IgD-negative memory B cell (primary cell): Measurements from ENCODE around the gene PTPRH. TPM values are rescaled to one million over a fixed set of nuclear protein-coding genes. Genes with fewer than 3 reads are reported as not detected.
A peak's percentile ranks its signal among the peaks of the same experiment; 100 is the strongest.

Source experiments
- H3K27ac Mint-ChIP-seq, 3 donors: one replicate each; pipeline ENCODE4 v1.8.0; 2020 to 2022; ENCODE audit warnings: mild to moderate bottlenecking in 3 of 3, mixed read lengths in 3 of 3, moderate library complexity in 1 of 3
- H3K27me3 Mint-ChIP-seq: one replicate; pipeline ENCODE4 v1.8.0; 2021; ENCODE audit warnings: mixed read lengths
- H3K36me3 Mint-ChIP-seq: one replicate; pipeline ENCODE4 v1.8.0; 2020; ENCODE audit warnings: mild to moderate bottlenecking, mixed read lengths
- H3K4me1 Mint-ChIP-seq, 3 donors: one replicate each; pipeline ENCODE4 v1.8.0; 2020 to 2022; ENCODE audit warnings: mixed read lengths in 3 of 3, mild to moderate bottlenecking in 1 of 3
- H3K4me3 Mint-ChIP-seq, 4 donors: one replicate each; pipeline ENCODE4 v1.8.0; 2020 to 2022; ENCODE audit warnings: mild to moderate bottlenecking in 4 of 4, mixed read lengths in 4 of 4, moderate library complexity in 3 of 4
- H3K9me3 Mint-ChIP-seq, 3 donors: one replicate each; pipeline ENCODE4 v1.8.0; 2020 to 2021; ENCODE audit warnings: mixed read lengths in 3 of 3, mild to moderate bottlenecking in 1 of 3
- polyA plus RNA-seq: library from polyadenylated mRNA; unstranded; fragments of 300-500 nt; fragmentation: Illumina TruSeq; gene quantifications from one replicate; pipeline ENCODE4 v1.2.3, GENCODE V29; 2021

The PTPRH gene
- not detected for polyA plus RNA-seq

- Mint-ChIP-seq H3K27ac (peak within 1 kb of the TSS in 1 of 3 donors; percentile 62), H3K36me3 (no peaks in the 10 kb centered on the region), H3K27me3 (peaks cover 18% of the 10 kb centered on the region), H3K4me3 (no peak within 1 kb of the TSS), H3K9me3 (peaks cover 5 to 9% (median 5%) of the 10 kb centered on the region in 3 donors), H3K4me1 (peaks cover 0 to 3% (median 0%) of the 10 kb centered on the region in 3 donors)
Observed at GRCh38 chr19:55208880-55209692, at the start of gene PTPRH. Gene PTPRH (minus strand): TSS chr19:55209501. CDS start chr19:55209433, 68 bp downstream.

- H3K27ac Mint-ChIP-seq, result peak overlapping the region; percentile 98
- H3K36me3 Mint-ChIP-seq, result peaks cover 2% of the 10 kb centered on the region
- H3K4me1 Mint-ChIP-seq, result peaks cover 34 to 46% (median 41%) of the 10 kb centered on the region in 3 donors
- H3K9me3 Mint-ChIP-seq, result no peaks in the 10 kb centered on the region
- peak overlapping the region; percentile 89 to 98 (median 96) for H3K4me3 Mint-ChIP-seq
- H3K27me3 Mint-ChIP-seq, result no peaks in the 10 kb centered on the region
Observed at GRCh38 chr19:55258476-55258827, 49.2 kb upstream of the PTPRH start.

- H3K9me3 Mint-ChIP-seq, result no peaks in the 10 kb centered on the region
- H3K27ac Mint-ChIP-seq, result peak overlapping the region; percentile 96 to 99 (median 98)
- peaks cover 33 to 47% (median 42%) of the 10 kb centered on the region in 3 donors for H3K4me1 Mint-ChIP-seq
- H3K27me3 Mint-ChIP-seq, result no peaks in the 10 kb centered on the region
- H3K4me3 Mint-ChIP-seq, result peak overlapping the region; percentile 90 to 97 (median 96)
- peaks cover 2% of the 10 kb centered on the region for H3K36me3 Mint-ChIP-seq
Observed at GRCh38 chr19:55257461-55258420, 48.4 kb upstream of the PTPRH start.

GRCh38 chr19:55256562-55257460 lies 47.5 kb upstream of the PTPRH start:
- Mint-ChIP-seq H3K27ac (peak overlapping the region; percentile 98 to 99 (median 98)), H3K4me1 (peaks cover 39 to 50% (median 43%) of the 10 kb centered on the region in 3 donors), H3K27me3 (no peaks in the 10 kb centered on the region), H3K36me3 (no peaks in the 10 kb centered on the region), H3K9me3 (no peaks in the 10 kb centered on the region), H3K4me3 (peak overlapping the region; percentile 90 to 97 (median 96))

GRCh38 chr19:55255618-55256423 lies 46.5 kb upstream of the PTPRH start:
- peak overlapping the region; percentile 90 to 97 (median 96) for H3K4me3 Mint-ChIP-seq
- no peaks in the 10 kb centered on the region for H3K9me3 Mint-ChIP-seq
- peaks cover 49 to 60% (median 53%) of the 10 kb centered on the region in 3 donors for H3K4me1 Mint-ChIP-seq
- peak overlapping the region; percentile 98 to 99 (median 98) for H3K27ac Mint-ChIP-seq
- no peaks in the 10 kb centered on the region for H3K36me3 Mint-ChIP-seq
- H3K27me3 Mint-ChIP-seq, result no peaks in the 10 kb centered on the region

GRCh38 chr19:55254625-55254977 lies 45.3 kb upstream of the PTPRH start:
- Mint-ChIP-seq H3K27me3 (no peaks in the 10 kb centered on the region), H3K4me1 (peaks cover 52 to 56% (median 54%) of the 10 kb centered on the region in 3 donors), H3K4me3 (peak overlapping the region; percentile 90 to 97 (median 96)), H3K36me3 (no peaks in the 10 kb centered on the region), H3K27ac (peak overlapping the region; percentile 98 to 99 (median 98)), H3K9me3 (no peaks in the 10 kb centered on the region)

- no peaks in the 10 kb centered on the region for H3K27me3 Mint-ChIP-seq
- H3K36me3 Mint-ChIP-seq, result no peaks in the 10 kb centered on the region
- peaks cover 47 to 54% (median 49%) of the 10 kb centered on the region in 3 donors for H3K4me1 Mint-ChIP-seq
- H3K4me3 Mint-ChIP-seq, result peak overlapping the region; percentile 90 to 97 (median 96)
- no peaks in the 10 kb centered on the region for H3K9me3 Mint-ChIP-seq
- peak overlapping the region; percentile 98 to 99 (median 98) for H3K27ac Mint-ChIP-seq
Observed at GRCh38 chr19:55253842-55254624, 44.7 kb upstream of the PTPRH start.

GRCh38 chr19:55252760-55253663 lies 43.7 kb upstream of the PTPRH start:
- peak overlapping the region; percentile 90 to 97 (median 96) for H3K4me3 Mint-ChIP-seq
- H3K27me3 Mint-ChIP-seq, result no peaks in the 10 kb centered on the region
- H3K4me1 Mint-ChIP-seq, result peaks cover 53 to 63% (median 55%) of the 10 kb centered on the region in 3 donors
- H3K9me3 Mint-ChIP-seq, result no peaks in the 10 kb centered on the region
- no peaks in the 10 kb centered on the region for H3K36me3 Mint-ChIP-seq
- peak overlapping the region; percentile 98 to 99 (median 98) for H3K27ac Mint-ChIP-seq

GRCh38 chr19:55251341-55252081 lies 42.2 kb upstream of the PTPRH start:
- Mint-ChIP-seq H3K36me3 (no peaks in the 10 kb centered on the region), H3K4me3 (peak overlapping the region; percentile 70 to 96 (median 92)), H3K4me1 (peaks cover 46 to 56% (median 48%) of the 10 kb centered on the region in 3 donors), H3K9me3 (no peaks in the 10 kb centered on the region), H3K27me3 (no peaks in the 10 kb centered on the region), H3K27ac (peak overlapping the region; percentile 98 to 99 (median 98))

GRCh38 chr19:55250262-55251036 lies 41.1 kb upstream of the PTPRH start:
- Mint-ChIP-seq H3K27me3 (no peaks in the 10 kb centered on the region), H3K27ac (peak overlapping the region in 2 of 3 donors; percentile 98 to 99), H3K4me1 (peaks cover 36 to 46% (median 37%) of the 10 kb centered on the region in 3 donors), H3K4me3 (peak overlapping the region in 3 of 4 donors; percentile 92 to 96 (median 93)), H3K36me3 (no peaks in the 10 kb centered on the region), H3K9me3 (no peaks in the 10 kb centered on the region)

GRCh38 chr19:55249841-55250240 lies 40.5 kb upstream of the PTPRH start:
- Mint-ChIP-seq H3K36me3 (no peaks in the 10 kb centered on the region), H3K4me3 (no peak overlapping the region), H3K27ac (peak overlapping the region in 2 of 3 donors; percentile 23 to 53), H3K27me3 (no peaks in the 10 kb centered on the region), H3K9me3 (no peaks in the 10 kb centered on the region), H3K4me1 (peaks cover 33 to 42% (median 33%) of the 10 kb centered on the region in 3 donors)
